OCI-LY7 (cell line): ENCODE data around the gene NUP93. TPM values are rescaled to one million over a fixed set of nuclear protein-coding genes. Genes with fewer than 3 reads are reported as not detected.

Experiments used
- BruUV-seq: library from RNA; stranded (reverse); fragments of 400-500 nt; replicated peaks from 2 replicates; lab custom pipeline; 2021; lab: Mats Ljungman, UMichigan
- CTCF ChIA-PET: fragments of 300-600 bp; sonication (Branson Sonifier 250); formaldehyde crosslinking; loops from one replicate; lab custom pipeline; 2022; ENCODE audit warnings: antibody characterized with exemption; ENCODE audit not compliant: unreplicated experiment; lab: Charles Lee
- POLR2A ChIA-PET: fragments of 300-600 bp; sonication (Branson Sonifier 250); formaldehyde crosslinking; loops from one replicate; lab custom pipeline; 2022; ENCODE audit warnings: antibody characterized with exemption; lab: Charles Lee
- DNase-seq: peaks from one replicate; pipeline ENCODE4 v3.0.0-alpha.2; 2015; ENCODE audit warnings: low spot score
- H2AFZ ChIP-seq: fragments of 200-600 bp; sonication (generic), shearing (Covaris generic); 2 replicates; pipeline ENCODE4 v1.6.1; 2014; ENCODE audit warnings: mild to moderate bottlenecking, antibody characterized with exemption, low read length, moderate library complexity
- H3K27ac ChIP-seq: fragments of 200-600 bp; sonication (generic); 2 replicates; pipeline ENCODE4 v1.5.1; 2014; ENCODE audit warnings: mixed run types, low read depth, mild to moderate bottlenecking, moderate library complexity, low read length, inconsistent platforms; ENCODE audit not compliant: poor library complexity, severe bottlenecking
- H3K36me3 ChIP-seq: fragments of 200-600 bp; sonication (generic); 2 replicates; pipeline ENCODE4 v1.6.1; 2014; ENCODE audit warnings: mild to moderate bottlenecking, antibody characterized with exemption, low read length, moderate library complexity, mixed read lengths; ENCODE audit not compliant: insufficient read depth
- H3K4me1 ChIP-seq: fragments of 200-600 bp; sonication (generic); 2 replicates; pipeline ENCODE4 v1.5.1; 2014; ENCODE audit warnings: mild to moderate bottlenecking, low read length; ENCODE audit not compliant: insufficient read depth, poor library complexity, severe bottlenecking
- H3K4me2 ChIP-seq: fragments of 200-600 bp; sonication (generic); 2 replicates; pipeline ENCODE4 v1.6.1; 2014; ENCODE audit warnings: mild to moderate bottlenecking, low read length
- H3K4me3 ChIP-seq: fragments of 200-600 bp; sonication (generic); 2 replicates; pipeline ENCODE4 v1.5.1; 2014; ENCODE audit warnings: mild to moderate bottlenecking, low read depth, low read length; ENCODE audit not compliant: poor library complexity, severe bottlenecking
- H3K79me2 ChIP-seq: fragments of 200-600 bp; sonication (generic); 2 replicates; pipeline ENCODE4 v1.6.1; 2016; ENCODE audit warnings: low read depth, mild to moderate bottlenecking, low read length, moderate library complexity, mixed read lengths; ENCODE audit not compliant: insufficient read depth
- H3K9me2 ChIP-seq: fragments of 200-600 bp; sonication (generic); 2 replicates; pipeline ENCODE4 v1.6.1; 2016; ENCODE audit warnings: mild to moderate bottlenecking, low read length, mixed read lengths; ENCODE audit not compliant: insufficient read depth
- H3K9me3 ChIP-seq: fragments of 200-600 bp; sonication (generic); 2 replicates; pipeline ENCODE4 v1.6.1; 2014; ENCODE audit warnings: mild to moderate bottlenecking, mixed run types, low read length, mixed read lengths
- H4K20me1 ChIP-seq: fragments of 200-600 bp; sonication (generic); 2 replicates; pipeline ENCODE4 v1.6.1; 2014; ENCODE audit warnings: mild to moderate bottlenecking, antibody characterized with exemption, low read length, moderate library complexity, mixed read lengths; ENCODE audit not compliant: insufficient read depth
- CTCF ChIP-seq: fragments of 200-600 bp; sonication (generic); conservative IDR thresholded peaks from 2 replicates; pipeline ENCODE4 v1.5.1; 2014; ENCODE audit warnings: mild to moderate bottlenecking, antibody characterized with exemption, low read length, moderate library complexity, mixed read lengths
- EZH2phosphoT487 ChIP-seq: fragments of 200-600 bp; sonication (generic); IDR thresholded peaks from 2 replicates; pipeline ENCODE4 v1.6.1; 2018; ENCODE audit warnings: low read depth, borderline replicate concordance, mild to moderate bottlenecking, mixed run types, antibody characterized with exemption, low read length, moderate library complexity, mixed read lengths
- intact Hi-C: fragments of 100-400 bp; cut with micrococcal nuclease; formaldehyde crosslinking; loops from one replicate; pipeline ENCODE4 v1.10.0; 2022; ENCODE audit not compliant: unreplicated experiment
- total RNA-seq, 2 experiments: library from RNA; depleted of rRNA in 1 of 2; stranded (reverse); fragments of >200 nt in 1 of 2; shearing (Covaris generic) in 1 of 2; gene quantifications; 2 replicates each; pipeline ENCODE4 v1.2.3, GENCODE V29; 2014 to 2022

The NUP93 gene
- total RNA-seq, 2 experiments from 2014 or later: 119 to 183 TPM

DNA sequence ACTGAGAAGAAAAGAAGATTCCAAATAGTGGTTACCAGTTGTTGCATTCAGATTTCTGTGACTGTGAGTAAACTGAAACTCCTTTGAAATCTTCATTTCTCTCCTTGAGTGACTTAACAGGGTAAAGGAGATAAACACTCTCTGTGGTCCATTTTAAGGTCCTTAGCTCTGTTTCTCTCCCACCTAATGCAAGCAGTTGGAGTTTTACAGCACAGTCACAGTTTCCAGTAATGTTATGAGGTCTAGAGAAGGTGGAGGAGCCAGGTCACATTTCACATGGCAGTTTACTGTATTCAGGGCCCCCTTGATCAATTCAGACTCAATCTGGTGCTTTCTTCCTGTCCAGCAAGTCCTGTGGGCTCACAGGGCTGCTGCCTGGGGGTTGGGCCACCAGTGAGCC, 102.8 kb downstream of the NUP93 start:
- H2AFZ ChIP-seq: no peak overlapping the region
- no peak for DNase-seq
- H3K79me2 ChIP-seq: no peaks in the 10 kb centered on the region
- ChIA-PET POLR2A (interaction anchor here (1.5 kb wide), 1 partner anchor 10 kb away, joined by 5 read pairs; no protein-coding TSS in a partner anchor), CTCF (no interaction called here)
- H3K4me2 ChIP-seq: no peak overlapping the region
- no peaks in the 10 kb centered on the region for H4K20me1 ChIP-seq
- no peaks in the 10 kb centered on the region for H3K9me2 ChIP-seq
- TF ChIP-seq EZH2phosphoT487: no peak
- no peak for TF ChIP-seq CTCF
- H3K4me1 ChIP-seq: peaks cover 20% of the 10 kb centered on the region
- intact Hi-C loops: no loop called here
- peaks cover 96% of the 10 kb centered on the region for H3K36me3 ChIP-seq
- no peak overlapping the region for H3K27ac ChIP-seq
- no peak overlapping the region for H3K4me3 ChIP-seq
- BruUV-seq: no TSS peak
- no peaks in the 10 kb centered on the region for H3K9me3 ChIP-seq

- Histone ChIP-seq H3K4me2 (no peak overlapping the region), H3K9me3 (no peaks in the 10 kb centered on the region), H3K27ac (no peak overlapping the region), H4K20me1 (no peaks in the 10 kb centered on the region), H2AFZ (no peak overlapping the region), H3K4me3 (no peak overlapping the region), H3K4me1 (peaks cover 14% of the 10 kb centered on the region), H3K36me3 (peaks cover 98% of the 10 kb centered on the region), H3K79me2 (no peaks in the 10 kb centered on the region), H3K9me2 (no peaks in the 10 kb centered on the region)
- ChIA-PET POLR2A (interaction anchor here (0.6 to 1.5 kb wide), 2 partner anchors 10 to 206 kb away, joined by 3 to 5 read pairs; no protein-coding TSS in a partner anchor), CTCF (no interaction called here)
- intact Hi-C loops: no loop called here
- no TSS peak for BruUV-seq
- no peak for DNase-seq
- no peak for TF ChIP-seq EZH2phosphoT487
- TF ChIP-seq CTCF: no peak
Observed at GRCh38 chr16:56833243-56833970, 103.5 kb downstream of the NUP93 start.

- TF ChIP-seq EZH2phosphoT487: no peak
- no peak for TF ChIP-seq CTCF
- Histone ChIP-seq H2AFZ (no peak overlapping the region), H3K4me2 (no peak overlapping the region), H3K9me2 (no peaks in the 10 kb centered on the region), H3K9me3 (no peaks in the 10 kb centered on the region), H4K20me1 (no peaks in the 10 kb centered on the region), H3K79me2 (no peaks in the 10 kb centered on the region), H3K4me3 (no peak overlapping the region), H3K27ac (no peak overlapping the region), H3K4me1 (peaks cover 2% of the 10 kb centered on the region), H3K36me3 (peaks cover 94% of the 10 kb centered on the region)
- ChIA-PET POLR2A (no interaction called here), CTCF (no interaction called here)
- DNase-seq: no peak
- BruUV-seq: no TSS peak
- intact Hi-C loops: no loop called here
Observed at GRCh38 chr16:56835320-56835719, 105.4 kb downstream of the NUP93 start.
